Neural progenitor cell (in vitro differentiated cells): ENCODE data around the gene SND1.

Experiments used
- EZH2phosphoT487 ChIP-seq: fragments of 200-600 bp; sonication (generic); IDR thresholded peaks from 2 replicates; pipeline ENCODE4 v1.6.1; 2017; ENCODE audit warnings: antibody characterized with exemption
- TF ChIP-seq, protein P1 (sequence below): fragments of 200-600 bp; sonication (generic); IDR thresholded peaks from 2 replicates; pipeline ENCODE4 v1.5.1; 2017; ENCODE audit warnings: antibody characterized with exemption, mild to moderate bottlenecking

DNA sequence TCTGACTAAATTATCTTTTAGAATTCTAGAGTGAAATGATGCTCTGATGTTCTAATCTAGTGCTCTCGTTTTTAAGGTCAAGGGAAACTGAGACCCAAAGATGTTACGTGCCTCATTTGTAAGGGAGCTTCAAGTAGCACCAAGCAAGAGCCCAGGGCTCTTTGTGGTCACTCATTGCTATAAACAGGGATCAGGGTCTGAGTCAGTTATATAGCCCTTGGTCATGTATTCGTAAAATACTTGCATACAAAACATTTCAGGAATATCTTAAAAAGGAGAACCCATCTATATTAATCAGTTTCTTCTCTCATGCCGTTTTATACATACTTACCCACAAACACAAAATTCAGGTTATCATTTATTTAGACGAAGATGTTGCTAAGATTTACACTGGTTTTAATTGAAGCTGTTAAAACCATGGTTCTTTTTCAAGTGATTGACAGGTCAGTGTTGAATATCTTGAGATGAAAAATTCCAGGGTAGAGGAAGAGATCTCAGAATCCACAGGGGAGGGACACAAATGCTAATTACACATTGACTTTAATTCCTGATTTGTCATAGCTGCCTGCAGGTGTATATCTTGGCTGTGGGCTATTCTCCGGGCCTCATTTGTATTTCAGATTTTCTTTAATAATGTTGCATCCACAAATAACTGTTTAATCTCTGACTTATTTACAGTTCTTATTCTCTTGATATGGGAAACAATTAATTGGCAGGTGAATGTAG lies 188.4 kb downstream of the SND1 start:
- TF ChIP-seq, protein P1, sequence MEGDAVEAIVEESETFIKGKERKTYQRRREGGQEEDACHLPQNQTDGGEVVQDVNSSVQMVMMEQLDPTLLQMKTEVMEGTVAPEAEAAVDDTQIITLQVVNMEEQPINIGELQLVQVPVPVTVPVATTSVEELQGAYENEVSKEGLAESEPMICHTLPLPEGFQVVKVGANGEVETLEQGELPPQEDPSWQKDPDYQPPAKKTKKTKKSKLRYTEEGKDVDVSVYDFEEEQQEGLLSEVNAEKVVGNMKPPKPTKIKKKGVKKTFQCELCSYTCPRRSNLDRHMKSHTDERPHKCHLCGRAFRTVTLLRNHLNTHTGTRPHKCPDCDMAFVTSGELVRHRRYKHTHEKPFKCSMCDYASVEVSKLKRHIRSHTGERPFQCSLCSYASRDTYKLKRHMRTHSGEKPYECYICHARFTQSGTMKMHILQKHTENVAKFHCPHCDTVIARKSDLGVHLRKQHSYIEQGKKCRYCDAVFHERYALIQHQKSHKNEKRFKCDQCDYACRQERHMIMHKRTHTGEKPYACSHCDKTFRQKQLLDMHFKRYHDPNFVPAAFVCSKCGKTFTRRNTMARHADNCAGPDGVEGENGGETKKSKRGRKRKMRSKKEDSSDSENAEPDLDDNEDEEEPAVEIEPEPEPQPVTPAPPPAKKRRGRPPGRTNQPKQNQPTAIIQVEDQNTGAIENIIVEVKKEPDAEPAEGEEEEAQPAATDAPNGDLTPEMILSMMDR = no peak
- TF ChIP-seq EZH2phosphoT487 = no peak
